ENCODE results near the gene GUSB.

DNA sequence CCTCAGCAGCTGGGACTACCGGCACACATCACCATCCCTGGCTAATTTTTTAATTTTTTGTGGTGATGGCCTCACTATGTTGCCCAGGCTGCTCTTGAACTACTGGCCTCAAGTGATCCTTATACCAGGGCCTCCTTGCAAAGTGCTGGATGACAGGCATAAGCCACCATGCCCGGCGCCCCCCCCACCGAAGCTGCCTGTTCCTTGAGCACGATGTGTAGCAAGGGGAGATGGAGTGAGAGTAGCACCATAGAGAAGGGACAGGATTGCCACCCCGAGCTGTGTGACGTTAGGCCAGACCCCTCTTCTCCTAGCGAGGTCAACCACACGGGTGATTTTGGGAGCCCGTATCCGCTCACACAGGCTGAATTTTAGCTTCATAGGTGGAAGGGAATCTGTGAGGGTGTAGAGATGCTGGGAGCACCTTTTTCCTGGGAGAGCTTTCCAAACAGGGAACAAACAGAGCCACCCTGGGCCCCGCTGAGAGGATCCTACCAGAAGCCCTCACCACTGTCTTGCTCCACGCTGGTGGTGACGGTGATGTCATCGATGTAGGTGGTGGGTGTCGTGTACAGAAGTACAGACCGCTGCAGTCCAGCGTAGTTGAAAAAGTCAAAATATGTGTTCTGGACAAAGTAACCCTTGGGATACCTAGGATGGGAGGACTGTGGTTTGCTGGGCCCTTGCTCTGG is 3.0 kb downstream of the GUSB start:
- no peak for TF ChIP-seq PML (IDR thresholded peaks at IDR 0.05; ENCODE audit: low read length)
- TF ChIP-seq NFIC (IDR thresholded peaks at IDR 0.05; ENCODE audit: low read depth, low read length) = no peak
- TF ChIP-seq MEF2A (IDR thresholded peaks at IDR 0.05; ENCODE audit: insufficient read depth, low read depth, low read length) = no peak
- TF ChIP-seq, protein P1, sequence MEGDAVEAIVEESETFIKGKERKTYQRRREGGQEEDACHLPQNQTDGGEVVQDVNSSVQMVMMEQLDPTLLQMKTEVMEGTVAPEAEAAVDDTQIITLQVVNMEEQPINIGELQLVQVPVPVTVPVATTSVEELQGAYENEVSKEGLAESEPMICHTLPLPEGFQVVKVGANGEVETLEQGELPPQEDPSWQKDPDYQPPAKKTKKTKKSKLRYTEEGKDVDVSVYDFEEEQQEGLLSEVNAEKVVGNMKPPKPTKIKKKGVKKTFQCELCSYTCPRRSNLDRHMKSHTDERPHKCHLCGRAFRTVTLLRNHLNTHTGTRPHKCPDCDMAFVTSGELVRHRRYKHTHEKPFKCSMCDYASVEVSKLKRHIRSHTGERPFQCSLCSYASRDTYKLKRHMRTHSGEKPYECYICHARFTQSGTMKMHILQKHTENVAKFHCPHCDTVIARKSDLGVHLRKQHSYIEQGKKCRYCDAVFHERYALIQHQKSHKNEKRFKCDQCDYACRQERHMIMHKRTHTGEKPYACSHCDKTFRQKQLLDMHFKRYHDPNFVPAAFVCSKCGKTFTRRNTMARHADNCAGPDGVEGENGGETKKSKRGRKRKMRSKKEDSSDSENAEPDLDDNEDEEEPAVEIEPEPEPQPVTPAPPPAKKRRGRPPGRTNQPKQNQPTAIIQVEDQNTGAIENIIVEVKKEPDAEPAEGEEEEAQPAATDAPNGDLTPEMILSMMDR (IDR thresholded peaks at IDR 0.05 in 2 of 3, conservative IDR thresholded peaks at IDR 0.05 in 1 of 3; ENCODE audit: control insufficient read depth in 2 of 3, extremely low read depth in 1 of 3, insufficient read depth in 1 of 3, low read depth in 3 of 3, low read length in 3 of 3) = no peak
- TF ChIP-seq ATF7 (IDR thresholded peaks at IDR 0.05; ENCODE audit: low read depth) = no peak

Measured in GM12878 (cell line).